Measurements from ENCODE around the gene POMGNT2.

GRCh38 chr3:43138488-43139231 lies 32.8 kb upstream of the POMGNT2 start:
- TF ChIP-seq CTCF (IDR thresholded peaks at IDR 0.05): no peak
- TF ChIP-seq POLR2A (IDR thresholded peaks at IDR 0.05; ENCODE audit: low read depth): no peak
- no peak for TF ChIP-seq POLR2AphosphoS5 (IDR thresholded peaks at IDR 0.05)
- no peak for TF ChIP-seq EP300 (IDR thresholded peaks at IDR 0.05)

Data from esophagus muscularis mucosa (tissue), 4 donors.